Gastrocnemius medialis (tissue), 4 donors: ENCODE data around the gene NACC1.

Experiments
- POLR2A ChIP-seq, 2 donors: fragments of 450-650 bp; IDR thresholded peaks; one replicate each; pipeline ENCODE4 v1.6.1; 2017; ENCODE audit warnings: antibody characterized with exemption in 2 of 2, mild to moderate bottlenecking in 2 of 2, moderate library complexity in 2 of 2
- TF ChIP-seq, protein P1 (sequence below), 5 experiments: fragments of 450-650 bp in 3 of 5; fragments of 200-600 bp in 2 of 5; sonication (generic) in 2 of 5; IDR thresholded peaks in 4 of 5; conservative IDR thresholded peaks in 1 of 5; 1 replicate in 4 of 5; 2 replicates in 1 of 5; pipeline ENCODE4 v1.5.1; 2016 to 2019; ENCODE audit warnings: antibody characterized with exemption in 5 of 5, mild to moderate bottlenecking in 3 of 5, moderate library complexity in 3 of 5

DNA sequence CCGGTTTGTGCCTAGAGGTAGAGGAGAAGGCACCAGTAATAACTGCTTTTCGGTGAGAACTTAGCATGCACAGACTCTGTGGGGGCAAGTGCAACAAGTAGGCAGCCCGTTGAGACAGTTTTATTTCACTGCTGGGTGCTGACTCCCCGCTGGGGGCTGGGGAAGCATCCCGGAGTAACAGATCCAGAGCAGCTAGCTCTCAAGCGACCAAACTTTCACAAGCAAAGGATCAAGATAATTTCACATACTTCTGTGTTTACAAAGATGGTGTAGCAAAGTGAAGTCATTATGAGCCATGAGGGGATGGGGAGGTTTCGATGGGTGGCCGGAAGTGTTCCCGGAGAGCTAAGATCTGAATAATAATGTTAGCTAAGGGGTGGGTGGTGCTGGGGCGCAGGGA, 2.8 kb downstream of the NACC1 start:
- TF ChIP-seq, protein P1, sequence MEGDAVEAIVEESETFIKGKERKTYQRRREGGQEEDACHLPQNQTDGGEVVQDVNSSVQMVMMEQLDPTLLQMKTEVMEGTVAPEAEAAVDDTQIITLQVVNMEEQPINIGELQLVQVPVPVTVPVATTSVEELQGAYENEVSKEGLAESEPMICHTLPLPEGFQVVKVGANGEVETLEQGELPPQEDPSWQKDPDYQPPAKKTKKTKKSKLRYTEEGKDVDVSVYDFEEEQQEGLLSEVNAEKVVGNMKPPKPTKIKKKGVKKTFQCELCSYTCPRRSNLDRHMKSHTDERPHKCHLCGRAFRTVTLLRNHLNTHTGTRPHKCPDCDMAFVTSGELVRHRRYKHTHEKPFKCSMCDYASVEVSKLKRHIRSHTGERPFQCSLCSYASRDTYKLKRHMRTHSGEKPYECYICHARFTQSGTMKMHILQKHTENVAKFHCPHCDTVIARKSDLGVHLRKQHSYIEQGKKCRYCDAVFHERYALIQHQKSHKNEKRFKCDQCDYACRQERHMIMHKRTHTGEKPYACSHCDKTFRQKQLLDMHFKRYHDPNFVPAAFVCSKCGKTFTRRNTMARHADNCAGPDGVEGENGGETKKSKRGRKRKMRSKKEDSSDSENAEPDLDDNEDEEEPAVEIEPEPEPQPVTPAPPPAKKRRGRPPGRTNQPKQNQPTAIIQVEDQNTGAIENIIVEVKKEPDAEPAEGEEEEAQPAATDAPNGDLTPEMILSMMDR (IDR thresholded peaks at IDR 0.05 in 4 of 5, conservative IDR thresholded peaks at IDR 0.05 in 1 of 5), result no peak
- TF ChIP-seq POLR2A (IDR thresholded peaks at IDR 0.05), result no peak
